ENCODE data around the gene SAMHD1. TPM values are rescaled to one million over a fixed set of nuclear protein-coding genes. Genes with fewer than 3 reads are reported as not detected.
A peak's percentile ranks its signal among the peaks of the same experiment; 100 is the strongest.

Gene SAMHD1
- total RNA-seq, 4 donors from 2014 or later, result 76.8 to 172 (median 104) TPM

- Histone ChIP-seq H3K4me1 (peaks cover 0 to 39% of the 10 kb centered on the region in 2 donors), H3K36me3 (no peaks in the 10 kb centered on the region), H3K27ac (peak overlapping the region; percentile 94 to 96), H3K9me3 (no peaks in the 10 kb centered on the region), H3K4me3 (no peak overlapping the region), H3K27me3 (no peaks in the 10 kb centered on the region)
- intact Hi-C loops (cut with DNase I; ENCODE audit: low total_unique reads), result no loop called here
- DNase-seq, result no peak
- TF ChIP-seq POLR2A (IDR thresholded peaks at IDR 0.05) (no peak), CTCF (IDR thresholded peaks at IDR 0.05) (no peak)
These were observed 91.2 kb downstream of the SAMHD1 start for GRCh38 chr20:36860339-36860738.

GRCh38 chr20:36859700-36860330, 91.7 kb downstream of the SAMHD1 start:
- no peak overlapping the region for H3K4me3 ChIP-seq
- H3K27me3 ChIP-seq, result no peaks in the 10 kb centered on the region
- no peaks in the 10 kb centered on the region for H3K36me3 ChIP-seq
- peak overlapping the region; percentile 94 to 96 for H3K27ac ChIP-seq
- TF ChIP-seq CTCF (IDR thresholded peaks at IDR 0.05), result no peak
- no peak for TF ChIP-seq POLR2A (IDR thresholded peaks at IDR 0.05)
- peaks cover 0 to 40% of the 10 kb centered on the region in 2 donors for H3K4me1 ChIP-seq
- intact Hi-C loops (cut with DNase I; ENCODE audit: low total_unique reads), result no loop called here
- no peak for DNase-seq
- no peaks in the 10 kb centered on the region for H3K9me3 ChIP-seq

GRCh38 chr20:36859282-36859555, 92.3 kb downstream of the SAMHD1 start:
- Histone ChIP-seq H3K9me3 (no peaks in the 10 kb centered on the region), H3K27ac (peak overlapping the region in 1 of 2 donors; percentile 94), H3K4me3 (no peak overlapping the region), H3K4me1 (peaks cover 0 to 46% of the 10 kb centered on the region in 2 donors), H3K36me3 (no peaks in the 10 kb centered on the region), H3K27me3 (no peaks in the 10 kb centered on the region)
- intact Hi-C loops (cut with DNase I; ENCODE audit: low total_unique reads), result no loop called here
- no peak for DNase-seq
- TF ChIP-seq CTCF (IDR thresholded peaks at IDR 0.05) (no peak), POLR2A (IDR thresholded peaks at IDR 0.05) (no peak)

- intact Hi-C loops (cut with DNase I; ENCODE audit: low total_unique reads), result no loop called here
- DNase-seq, result no peak
- Histone ChIP-seq H3K4me3 (no peak overlapping the region), H3K4me1 (peaks cover 0 to 50% of the 10 kb centered on the region in 2 donors), H3K27ac (peak overlapping the region; percentile 92 to 99), H3K36me3 (no peaks in the 10 kb centered on the region), H3K27me3 (no peaks in the 10 kb centered on the region), H3K9me3 (no peaks in the 10 kb centered on the region)
- TF ChIP-seq POLR2A (IDR thresholded peaks at IDR 0.05) (no peak), CTCF (IDR thresholded peaks at IDR 0.05) (no peak)
These were observed 94.5 kb downstream of the SAMHD1 start for GRCh38 chr20:36856691-36857635.

GRCh38 chr20:36856195-36856594, 95.3 kb downstream of the SAMHD1 start:
- Histone ChIP-seq H3K4me3 (no peak overlapping the region), H3K27ac (peak overlapping the region; percentile 92 to 99), H3K9me3 (no peaks in the 10 kb centered on the region), H3K36me3 (no peaks in the 10 kb centered on the region), H3K27me3 (no peaks in the 10 kb centered on the region), H3K4me1 (peaks cover 0 to 45% of the 10 kb centered on the region in 2 donors)
- intact Hi-C loops (cut with DNase I; ENCODE audit: low total_unique reads), result no loop called here
- no peak for DNase-seq
- TF ChIP-seq POLR2A (IDR thresholded peaks at IDR 0.05), result no peak
- no peak for TF ChIP-seq CTCF (IDR thresholded peaks at IDR 0.05)

Measured in uterus (tissue), 4 donors.